HG02943 (cell line): ENCODE results near the gene RAB35.

ENCODE experiments used
- ATAC-seq: cut with Tn5 transposase; IDR thresholded peaks from one replicate; pipeline ENCODE4 v1.9.1; 2021; ENCODE audit warnings: mild to moderate bottlenecking, low read depth, moderate library complexity; ENCODE audit not compliant: unreplicated experiment

RAB35 gene

DNA sequence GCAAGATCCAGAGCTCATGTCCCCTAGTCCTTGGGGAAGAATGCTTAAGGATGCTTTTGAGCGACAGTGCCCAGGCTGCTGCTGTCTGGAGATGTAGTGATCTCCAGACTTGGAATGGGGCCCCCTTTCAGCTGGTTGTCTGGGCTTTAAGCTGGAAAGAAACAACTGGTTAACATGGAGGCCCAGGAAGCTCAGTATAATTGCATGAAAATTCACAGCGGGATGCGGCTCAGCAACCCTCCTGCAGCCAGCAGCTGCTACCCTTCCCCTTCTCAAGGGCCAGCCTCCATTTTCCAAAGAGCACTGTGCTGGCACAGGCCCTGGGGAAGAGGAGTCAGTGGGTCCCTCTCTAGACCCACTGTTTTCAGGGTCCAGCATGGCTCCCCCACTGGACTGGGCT, 26.3 kb downstream of the RAB35 start:
- no peak for ATAC-seq

DNA sequence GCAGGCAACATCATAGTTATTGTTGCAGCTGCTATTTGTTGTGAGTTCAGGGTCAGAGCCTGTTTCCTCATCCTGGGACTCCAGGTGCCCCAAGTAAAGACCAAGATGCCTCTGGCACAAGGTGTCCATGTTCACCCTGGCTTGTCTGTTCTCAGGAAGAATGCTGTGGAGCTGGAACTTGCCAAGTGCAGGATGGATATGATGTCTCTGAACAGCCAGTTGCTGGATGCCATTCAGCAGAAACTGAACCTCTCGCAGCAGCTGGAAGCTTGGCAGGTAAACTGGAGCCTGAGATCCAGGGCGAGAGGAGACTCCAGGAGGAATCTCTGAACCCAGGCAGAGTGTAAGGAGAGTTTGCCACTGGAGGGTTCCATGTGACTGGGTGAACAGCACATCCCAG, 26.8 kb downstream of the RAB35 start:
- ATAC-seq, result no peak

DNA sequence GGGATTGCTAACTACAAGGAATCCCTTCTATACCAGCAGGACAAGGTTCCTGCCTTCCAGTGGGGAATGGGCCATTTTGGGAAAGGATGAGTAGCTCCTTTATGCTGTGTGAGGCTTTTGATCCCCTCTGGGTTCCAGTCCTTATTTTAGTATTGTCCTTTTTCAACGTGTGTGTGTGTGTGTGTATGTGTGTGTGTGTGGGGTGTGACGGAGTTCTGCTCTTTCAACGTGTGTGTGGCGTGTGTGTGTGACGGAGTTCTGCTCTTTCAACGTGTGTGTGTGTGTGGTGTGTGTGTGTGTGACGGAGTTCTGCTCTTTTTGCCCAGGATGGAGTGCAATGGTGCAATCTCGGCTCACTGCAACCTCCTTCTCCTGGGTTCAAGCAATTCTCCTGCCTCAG, 27.4 kb downstream of the RAB35 start:
- ATAC-seq, result no peak

DNA sequence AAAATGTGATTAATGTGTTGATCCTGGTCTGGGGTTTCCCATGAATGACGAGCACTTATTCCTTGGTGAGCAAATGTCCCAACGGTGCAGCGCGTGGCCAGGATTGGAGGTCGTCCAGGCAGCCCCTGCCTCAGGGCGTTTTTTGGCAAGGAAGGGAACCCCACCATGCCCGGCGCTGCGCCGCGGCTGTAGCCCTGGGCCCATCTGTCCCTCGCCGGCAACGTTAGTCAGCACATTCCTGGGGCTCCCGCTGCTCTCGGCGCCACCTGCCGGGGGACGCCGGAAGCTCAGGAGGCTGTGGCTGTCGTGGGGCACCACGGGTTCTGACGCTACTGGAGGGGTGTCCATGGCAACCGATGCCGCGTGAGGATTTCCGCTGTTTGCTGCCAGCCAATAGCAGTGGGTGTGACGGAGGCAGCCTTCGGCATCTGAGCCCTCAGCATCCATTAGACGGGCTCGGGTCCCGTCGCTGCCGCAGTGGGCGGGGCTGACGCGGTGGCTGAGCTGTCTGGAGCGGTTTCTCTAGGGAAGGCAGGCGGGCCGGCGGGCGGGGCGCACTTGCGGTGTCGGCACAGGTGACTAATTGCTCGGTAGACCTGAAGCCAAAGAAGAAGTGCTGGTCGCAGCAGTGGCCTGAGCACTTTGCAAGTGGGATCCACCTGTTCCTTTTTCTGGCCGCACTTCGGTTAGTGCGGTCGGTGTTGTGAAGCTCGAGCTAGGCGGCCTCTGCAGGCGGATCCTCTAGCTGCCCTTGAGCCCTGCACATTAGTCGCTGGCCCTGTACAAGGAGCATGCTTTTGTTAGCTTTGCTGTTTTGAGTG, 29.5 kb downstream of the RAB35 start:
- ATAC-seq, result peak; percentile 95

DNA sequence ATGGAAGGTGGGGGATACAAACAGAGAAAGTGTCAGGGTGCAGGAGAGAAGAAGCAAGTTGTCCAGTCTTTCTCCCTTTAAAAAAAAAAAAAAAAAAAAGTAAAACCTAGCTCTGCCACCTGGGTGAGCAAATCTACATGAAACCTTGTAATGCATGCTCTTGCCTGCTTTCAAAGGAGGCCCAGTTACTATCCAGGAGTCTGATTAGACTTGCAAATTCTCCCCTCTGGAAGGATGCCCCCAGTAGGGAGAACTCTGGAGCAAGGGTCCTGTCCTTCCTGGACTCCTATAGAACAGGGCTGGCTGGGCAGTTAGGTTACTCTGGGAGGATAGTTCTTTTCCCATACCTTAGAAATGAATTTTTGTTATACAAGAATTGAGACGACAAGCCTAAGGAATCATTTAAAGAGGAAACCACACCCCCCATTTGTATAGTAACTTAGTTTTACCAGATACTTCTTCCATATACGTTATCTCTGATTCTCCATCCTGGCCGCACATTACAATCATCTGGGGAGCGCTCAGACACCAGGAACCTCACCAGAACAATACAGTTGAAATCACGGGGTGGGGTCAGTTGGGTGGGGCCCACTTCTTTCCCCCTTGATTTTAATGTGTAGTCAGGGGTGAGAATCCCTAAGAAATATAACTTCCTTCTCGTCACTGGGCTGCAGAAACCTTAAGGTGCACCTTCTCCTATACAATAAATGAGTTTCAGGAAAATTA, 30.5 kb downstream of the RAB35 start:
- ATAC-seq, result no peak

DNA sequence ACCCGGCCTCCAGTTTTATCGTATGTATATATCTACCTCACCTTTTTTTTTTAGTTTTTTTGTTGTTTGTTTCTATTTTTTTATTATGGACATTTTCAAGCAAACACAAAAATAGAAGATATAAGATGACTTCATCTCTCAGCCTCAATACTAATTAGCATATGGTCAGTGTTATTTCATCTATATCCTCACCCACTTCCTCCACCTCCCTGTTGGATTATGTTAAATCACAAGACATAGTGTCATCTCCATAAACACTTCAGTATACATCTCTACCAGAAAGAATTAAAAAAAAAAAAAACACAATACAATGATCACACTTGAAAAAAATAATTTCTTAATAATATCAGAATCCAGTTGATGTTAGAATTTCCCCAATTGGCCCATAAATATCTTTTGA, 34.9 kb downstream of the RAB35 start:
- no peak for ATAC-seq

DNA sequence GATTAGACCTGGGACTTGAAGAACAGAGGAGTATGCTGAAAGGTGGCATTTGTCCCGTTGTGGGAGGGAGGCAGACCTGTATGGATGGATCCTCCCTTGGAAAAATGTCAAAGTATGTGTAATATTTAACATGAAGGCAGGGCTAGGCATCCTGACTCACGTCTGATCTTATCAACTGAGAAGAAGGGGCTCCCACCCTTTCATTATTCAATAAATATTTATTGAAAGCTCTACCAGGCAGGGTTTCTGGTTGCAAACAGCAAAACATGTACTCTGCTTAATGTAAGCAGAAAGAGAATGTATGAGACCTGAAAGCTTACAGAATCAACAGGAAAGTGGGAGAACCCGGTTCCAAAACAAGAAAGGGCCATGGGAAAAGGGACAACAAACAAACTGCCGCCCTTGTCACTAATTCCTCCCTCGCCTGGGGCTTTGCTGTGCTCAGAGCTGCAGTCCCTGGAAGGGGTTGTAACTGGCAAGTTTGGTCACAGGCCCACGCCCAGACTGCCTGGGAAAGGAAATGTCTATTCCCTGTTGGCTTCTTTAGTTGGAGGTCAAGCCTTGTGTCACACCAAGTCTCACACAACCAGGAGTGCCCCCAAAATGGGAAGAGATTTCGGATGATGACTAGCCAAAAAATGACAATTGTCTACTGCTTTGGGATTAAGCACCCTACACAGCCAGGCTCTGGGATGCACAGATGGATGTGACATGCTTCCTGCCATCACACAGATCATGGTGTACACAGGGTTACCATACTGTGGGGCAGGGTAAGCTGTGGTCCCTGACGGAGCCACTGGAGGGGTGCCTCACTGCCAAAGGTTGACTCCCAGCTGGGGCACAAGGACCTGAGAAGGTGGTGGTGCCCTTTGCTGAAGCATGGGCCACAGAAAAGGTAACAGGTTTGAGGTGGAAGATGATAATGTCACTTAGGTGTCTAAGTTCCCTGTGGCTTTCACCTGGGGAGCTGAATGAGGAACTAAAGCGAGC, 36.8 kb downstream of the RAB35 start:
- ATAC-seq, result no peak

DNA sequence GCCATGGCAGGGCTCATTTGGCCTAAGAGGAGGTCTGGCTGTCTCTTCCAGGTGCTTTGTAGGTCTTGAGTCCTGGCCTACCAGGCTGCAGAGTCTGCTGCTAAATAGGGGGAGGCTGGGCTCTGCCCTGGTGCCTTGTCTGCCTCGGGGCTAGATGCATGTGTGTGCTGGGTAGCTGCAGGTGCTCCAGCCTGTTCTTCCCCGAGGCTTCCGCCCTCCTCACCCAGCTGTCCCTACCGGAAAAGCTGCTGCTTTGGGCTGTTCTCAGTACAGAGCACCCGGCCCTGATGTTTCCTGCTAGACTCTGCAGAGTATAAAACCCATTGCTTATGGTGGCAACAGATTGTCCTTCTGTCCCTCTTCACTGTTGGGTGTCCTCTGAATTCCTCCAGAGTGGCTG, 37.7 kb downstream of the RAB35 start:
- ATAC-seq, result no peak

DNA sequence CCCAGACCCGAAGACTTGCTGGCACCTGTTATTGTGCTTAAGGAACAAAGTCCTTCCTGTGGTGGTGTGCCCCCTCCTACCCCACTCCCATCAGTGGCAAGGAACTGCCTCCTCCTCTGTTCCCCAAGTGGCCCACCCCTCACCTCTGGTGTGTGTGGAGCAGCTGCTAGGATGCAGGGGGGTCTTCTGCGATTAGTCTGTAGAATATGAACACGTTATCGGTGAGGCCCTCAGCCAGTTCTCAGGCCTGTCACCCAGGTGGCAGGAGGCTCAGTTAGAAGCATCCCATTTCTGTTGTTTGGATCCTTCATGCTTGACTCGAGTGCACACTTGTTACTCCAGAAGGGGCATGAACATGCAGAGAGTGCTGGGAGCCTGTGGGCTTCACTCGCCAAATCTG, 39.3 kb downstream of the RAB35 start:
- no peak for ATAC-seq

DNA sequence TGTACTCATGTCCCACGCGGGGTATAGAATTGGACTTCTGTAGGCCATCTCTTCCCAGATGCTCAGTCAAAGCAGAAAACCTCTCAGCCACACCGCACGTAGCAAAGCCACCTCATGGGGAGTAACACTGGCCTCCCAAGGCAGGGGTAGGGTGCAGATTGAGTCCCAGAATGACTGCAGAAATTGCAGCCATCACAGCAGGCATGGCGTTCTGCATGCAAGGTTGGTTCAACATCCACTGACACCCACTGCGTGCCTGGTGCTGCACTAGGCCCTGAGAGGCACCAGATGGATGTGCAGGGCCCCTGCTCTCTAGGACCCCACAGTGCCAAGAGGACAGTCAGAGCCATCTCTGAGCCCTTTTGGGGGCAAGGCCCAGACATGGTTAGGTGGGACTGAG, 39.9 kb downstream of the RAB35 start:
- ATAC-seq, result no peak

DNA sequence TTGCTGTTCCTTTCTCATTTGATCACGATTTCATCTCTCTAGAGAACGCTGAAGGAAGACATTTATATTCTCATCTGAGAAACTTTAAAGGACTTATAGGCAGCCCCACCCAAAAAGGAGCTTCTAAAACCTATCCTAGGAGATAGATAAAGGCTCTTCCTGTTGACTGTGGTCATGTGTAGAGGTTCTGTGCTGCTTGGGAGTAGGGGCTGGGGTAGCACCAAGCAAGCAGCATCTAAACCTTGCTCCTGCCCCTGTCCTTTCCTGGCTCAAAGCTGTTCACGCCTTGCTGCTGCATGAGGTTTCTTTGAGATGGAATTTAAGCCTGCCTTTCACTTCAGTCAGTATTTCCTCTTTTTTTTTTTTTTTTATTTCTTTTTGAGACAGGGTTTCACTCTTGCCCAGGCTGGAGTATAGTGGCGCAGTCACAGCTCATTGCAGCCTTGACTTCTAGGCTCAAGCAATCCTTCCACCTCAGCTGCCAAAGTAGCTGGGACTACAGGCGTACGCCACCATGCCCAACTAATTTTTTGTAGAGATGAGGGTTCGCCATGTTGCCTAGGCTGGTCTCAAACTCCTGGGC, 41.4 kb downstream of the RAB35 start:
- no peak for ATAC-seq

DNA sequence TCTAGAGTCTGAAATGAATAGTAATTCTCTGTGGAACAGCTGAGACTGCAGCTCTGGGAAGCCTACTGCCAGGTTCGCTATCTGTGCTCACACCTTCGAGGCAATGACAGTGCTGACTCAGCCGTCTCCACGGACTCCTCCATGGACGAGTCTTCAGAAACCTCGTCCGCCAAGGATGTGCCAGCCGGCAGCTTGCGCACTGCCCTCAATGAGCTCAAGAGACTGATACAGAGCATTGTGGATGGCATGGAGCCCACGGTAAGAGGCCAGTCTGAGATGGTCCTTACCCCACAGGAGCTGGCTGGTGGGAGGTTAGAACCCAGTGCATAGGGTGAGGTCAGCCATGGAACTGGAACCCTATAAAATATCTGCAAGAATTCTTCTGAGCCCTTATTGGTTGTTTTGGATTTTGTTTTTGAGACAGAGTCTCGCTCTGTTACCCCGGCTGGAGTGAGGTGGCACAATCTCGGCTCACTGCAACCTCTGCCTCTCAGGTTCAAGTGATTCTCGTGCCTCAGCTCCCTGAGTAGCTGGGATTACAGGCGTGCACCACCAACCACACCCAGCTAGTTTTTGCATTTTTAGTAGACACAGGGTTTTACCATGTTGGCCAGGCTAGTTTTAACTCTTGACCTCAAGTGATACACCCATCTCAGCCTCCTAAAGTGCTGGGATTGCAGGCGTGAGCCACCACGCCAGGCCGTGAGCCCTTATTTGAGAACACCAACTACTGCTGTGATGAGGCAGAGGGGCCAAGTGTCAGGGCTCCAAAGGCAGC, 43.9 kb downstream of the RAB35 start:
- no peak for ATAC-seq

DNA sequence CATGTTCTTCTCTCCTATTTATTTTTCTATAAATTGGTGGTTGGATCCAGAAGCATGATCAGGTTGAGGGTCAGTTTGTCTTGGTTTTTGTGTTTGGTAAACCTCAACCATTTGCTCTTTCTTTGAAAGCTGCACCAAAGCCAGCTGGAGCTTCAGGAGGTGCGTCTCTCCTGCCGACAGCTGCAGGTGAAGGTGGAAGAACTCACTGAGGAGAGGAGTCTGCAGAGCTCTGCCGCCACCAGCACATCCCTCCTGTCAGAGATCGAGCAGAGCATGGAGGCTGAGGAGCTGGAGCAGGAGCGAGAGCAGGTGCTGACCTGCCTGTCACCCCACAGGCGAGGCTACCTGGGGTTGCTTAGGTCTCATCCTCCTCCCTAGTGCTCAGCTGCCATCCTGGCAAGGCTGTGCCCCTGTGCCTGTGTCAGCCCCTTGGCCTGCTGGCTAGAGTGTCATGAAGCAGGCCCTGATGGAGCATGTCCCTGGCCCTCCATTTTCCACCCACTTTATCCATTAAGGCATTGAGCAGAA, 45.0 kb downstream of the RAB35 start:
- no peak for ATAC-seq

DNA sequence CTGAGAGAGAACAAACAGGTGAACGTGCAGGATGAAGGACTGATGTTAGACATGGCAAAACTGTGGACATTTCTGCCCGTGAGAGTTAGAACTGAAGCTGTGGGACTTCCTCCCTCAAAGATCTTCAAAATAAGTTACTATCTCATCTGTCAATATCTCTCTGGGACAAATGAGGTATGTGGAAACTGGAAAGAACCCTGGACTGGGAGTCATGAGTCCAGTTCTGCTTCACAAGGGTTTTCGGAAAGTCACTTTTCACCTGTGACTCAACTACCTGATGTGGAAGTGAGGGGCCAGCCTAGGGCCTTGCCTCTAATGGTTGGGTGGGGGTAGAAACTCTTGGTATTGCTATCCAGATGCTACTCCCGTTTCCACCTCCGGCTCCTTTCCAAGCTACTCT, 47.3 kb downstream of the RAB35 start:
- no peak for ATAC-seq

DNA sequence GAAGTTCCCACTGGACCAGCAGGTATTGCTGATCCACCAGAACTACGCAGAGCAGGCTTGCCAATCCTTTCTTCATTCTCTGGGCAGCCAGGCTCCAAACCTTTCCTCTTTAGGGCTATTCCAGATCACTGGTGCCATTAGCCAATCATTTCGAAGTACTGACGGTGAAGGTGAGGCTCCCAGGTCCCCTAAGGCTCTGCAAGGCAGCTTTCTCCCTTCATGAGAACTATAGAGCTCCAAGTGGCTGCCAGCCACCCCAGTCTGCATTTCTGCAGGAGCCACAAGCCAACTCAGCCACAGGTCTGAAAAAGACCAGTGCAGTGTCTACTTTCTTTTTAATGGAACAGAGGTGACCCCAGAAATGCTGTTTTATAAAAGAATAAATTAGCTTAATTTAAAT, 48.7 kb downstream of the RAB35 start:
- ATAC-seq, result no peak

DNA sequence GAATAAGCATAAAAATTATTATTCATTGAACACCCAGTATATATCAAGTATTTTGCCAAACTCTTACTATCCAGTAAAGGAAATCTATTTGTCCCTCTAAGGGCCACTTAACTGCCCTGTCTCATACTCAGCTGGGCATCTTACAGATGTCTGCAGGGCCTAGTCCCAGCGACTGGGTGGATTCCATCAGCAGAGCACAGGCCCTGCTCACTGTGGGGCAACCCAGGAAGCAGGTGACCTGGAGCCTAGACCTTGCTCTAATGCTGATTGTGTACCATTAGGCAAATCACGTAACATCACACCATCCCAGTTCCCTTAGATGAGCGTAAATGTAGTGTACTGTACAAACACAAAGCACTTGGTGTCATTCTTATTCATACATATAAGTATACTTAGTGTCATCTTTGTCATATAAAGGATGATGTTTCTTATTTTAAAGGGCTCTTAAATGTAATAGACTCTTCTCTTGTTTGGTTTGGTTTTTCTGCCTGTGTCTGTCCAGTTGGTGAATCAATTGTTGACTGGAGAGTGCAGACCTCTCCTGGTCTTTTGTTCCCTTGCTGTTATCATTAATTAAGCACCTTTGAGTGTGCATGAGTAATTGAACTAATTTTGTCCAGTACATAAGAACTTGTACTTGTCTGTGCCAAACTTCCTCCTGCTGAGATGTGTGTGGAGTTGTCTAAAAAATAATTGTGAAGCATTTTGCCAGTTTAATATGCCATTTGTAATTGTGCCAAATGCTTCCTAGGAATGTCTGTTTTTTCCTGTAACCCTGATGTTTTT, 49.3 kb downstream of the RAB35 start:
- ATAC-seq, result no peak

DNA sequence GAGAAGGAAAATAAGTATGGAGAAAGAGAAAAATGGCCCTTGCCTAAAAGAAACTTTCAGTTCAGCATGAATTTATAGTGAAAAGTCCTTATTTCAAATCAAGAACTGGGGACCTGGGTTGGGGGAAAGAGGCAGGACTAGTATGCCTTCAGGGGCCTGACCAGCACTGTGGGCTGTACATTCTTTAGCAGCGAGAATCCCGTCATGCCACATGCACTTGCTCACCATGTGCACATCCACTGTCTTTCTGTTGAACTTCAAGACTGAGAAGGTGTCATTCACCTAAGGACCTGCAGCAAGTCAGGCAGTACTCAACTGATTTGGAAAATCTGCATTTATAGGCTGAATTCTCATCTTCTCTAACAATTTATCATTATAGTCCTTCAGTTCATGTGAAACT, 50.2 kb downstream of the RAB35 start:
- ATAC-seq, result no peak

DNA sequence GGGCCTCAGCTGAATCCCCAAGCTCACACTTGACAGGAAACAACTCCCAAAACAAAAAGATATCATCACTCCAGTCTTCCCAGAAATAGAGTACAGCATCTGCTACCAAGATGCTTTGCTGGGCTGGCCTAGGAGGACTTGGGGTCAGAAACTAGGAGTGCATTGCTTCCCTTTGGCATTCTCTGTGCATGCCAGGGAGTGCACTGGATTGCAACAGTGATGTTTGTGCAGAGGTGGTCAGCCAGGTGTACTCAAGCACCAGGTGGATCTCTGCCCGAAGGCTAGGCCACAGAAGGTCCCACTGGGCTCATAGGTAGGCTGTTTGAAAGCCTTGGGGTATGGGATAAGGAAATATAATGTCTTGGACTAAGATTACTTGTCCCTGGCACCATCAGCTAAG, 51.1 kb downstream of the RAB35 start:
- no peak for ATAC-seq
